ENCODE results near the gene METTL13.
"Not testable (repeated sequence)": the region's sequence is repeated elsewhere in the genome, so short reads cannot be mapped to it uniquely, and the experiment has no call there.

Gene METTL13

DNA sequence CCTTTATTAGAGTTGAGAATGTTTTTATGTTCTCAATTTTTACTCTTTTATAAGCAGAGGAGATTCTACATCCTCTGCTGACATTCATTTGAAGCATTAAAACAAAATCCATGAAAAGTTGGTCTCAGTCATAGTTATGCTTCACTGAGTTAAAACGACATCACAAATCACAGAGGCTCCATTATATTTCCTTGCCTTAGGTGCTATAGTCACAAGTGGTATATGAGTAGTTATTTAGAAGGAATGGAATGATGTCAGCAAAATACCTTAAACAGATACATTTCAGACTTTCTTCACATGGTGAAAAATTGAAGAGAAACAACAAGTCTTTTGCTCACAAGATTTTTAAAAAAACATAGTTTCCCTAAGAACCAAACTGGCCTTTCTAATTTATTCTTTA, 11.7 kb upstream of the METTL13 start:
- DNase-seq (ENCODE audit: low spot score): peak; percentile 85

- DNase-seq (ENCODE audit: low spot score): no peak
Observed at GRCh38 chr1:171772312-171772711, 9.1 kb upstream of the METTL13 start.

- no peak for DNase-seq (ENCODE audit: low spot score)
Observed at GRCh38 chr1:171780583-171781175, 781 bp upstream of the METTL13 start.

GRCh38 chr1:171783816-171784530, 2.5 kb downstream of the METTL13 start:
- no peak for DNase-seq (ENCODE audit: low spot score)

GRCh38 chr1:171784784-171785183, 3.3 kb downstream of the METTL13 start:
- no peak for DNase-seq (ENCODE audit: low spot score)

- no peak for DNase-seq (ENCODE audit: low spot score)
Observed at GRCh38 chr1:171785766-171786165, 4.3 kb downstream of the METTL13 start.

- DNase-seq (ENCODE audit: low spot score): no peak
Observed at GRCh38 chr1:171786534-171786933, 5.1 kb downstream of the METTL13 start.

- DNase-seq (ENCODE audit: low spot score): no peak
Observed at GRCh38 chr1:171787686-171788480, 6.4 kb downstream of the METTL13 start.

GRCh38 chr1:171788696-171789095, 7.2 kb downstream of the METTL13 start:
- no peak for DNase-seq (ENCODE audit: low spot score)

DNA sequence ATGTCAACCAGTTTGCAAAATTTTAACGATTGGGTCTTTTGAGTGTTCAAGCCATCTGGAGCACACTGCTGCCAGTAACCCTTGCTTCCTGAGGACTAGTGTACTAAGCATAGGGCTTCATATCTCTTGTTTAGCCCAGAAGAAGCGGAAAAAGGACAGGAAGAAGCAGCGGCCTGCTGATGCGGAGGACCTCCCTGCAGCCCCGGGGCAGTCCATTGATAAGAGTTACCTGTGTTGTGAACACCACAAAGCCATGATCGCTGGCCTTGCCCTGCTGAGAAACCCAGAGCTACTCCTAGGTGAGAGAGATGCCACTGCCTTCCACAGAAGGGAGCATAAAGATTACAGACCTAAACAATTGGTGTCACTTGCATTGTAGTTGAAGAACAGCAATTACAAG, 8.9 kb downstream of the METTL13 start:
- DNase-seq (ENCODE audit: low spot score): no peak

- no peak for DNase-seq (ENCODE audit: low spot score)
Observed at GRCh38 chr1:171792656-171793369, 11.4 kb downstream of the METTL13 start.

- no peak for DNase-seq (ENCODE audit: low spot score)
Observed at GRCh38 chr1:171793636-171794035, 12.2 kb downstream of the METTL13 start.

DNA sequence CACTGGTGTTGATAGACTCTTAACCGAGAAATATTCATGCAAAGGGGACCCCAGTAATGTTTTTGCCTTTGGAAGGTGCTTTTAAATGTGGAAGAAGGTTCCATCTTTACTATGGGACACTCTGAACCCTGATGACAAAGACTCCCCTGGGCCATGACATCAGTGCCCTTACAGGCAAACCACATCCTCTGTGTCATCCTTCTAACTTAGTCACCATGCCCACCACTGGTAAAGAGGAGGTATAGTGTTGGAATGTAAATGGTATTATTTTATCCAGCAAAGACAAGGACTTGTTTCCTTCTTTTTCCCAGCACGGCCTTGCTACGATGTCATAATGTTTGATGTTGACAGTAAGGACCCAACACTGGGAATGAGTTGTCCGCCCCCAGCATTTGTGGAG, 12.6 kb downstream of the METTL13 start:
- peak; percentile 60 for DNase-seq (ENCODE audit: low spot score)

GRCh38 chr1:171796592-171796991, 15.1 kb downstream of the METTL13 start:
- no peak for DNase-seq (ENCODE audit: low spot score)

DNA sequence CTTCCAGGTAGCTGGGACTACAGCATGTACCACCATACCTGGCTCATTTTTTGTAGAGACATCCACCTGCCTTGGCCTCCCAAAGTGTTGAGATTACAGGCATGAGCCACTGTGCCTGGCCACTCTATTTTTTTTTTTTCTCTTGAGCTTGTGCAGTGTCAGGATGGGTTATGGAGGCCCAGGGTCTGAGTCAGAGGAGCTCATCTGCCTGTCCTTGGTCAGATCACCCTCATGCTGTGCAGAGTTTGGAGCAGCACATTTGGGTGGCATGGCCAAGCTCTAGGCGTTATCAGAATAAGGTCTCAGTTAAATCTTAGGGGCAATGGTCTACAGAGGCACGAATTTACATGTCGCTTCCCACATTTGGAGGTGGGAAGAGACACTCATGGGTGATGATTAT, 16.9 kb downstream of the METTL13 start:
- DNase-seq (ENCODE audit: low spot score): no peak

GRCh38 chr1:171798765-171799164, 17.3 kb downstream of the METTL13 start:
- no peak for DNase-seq (ENCODE audit: low spot score)

DNA sequence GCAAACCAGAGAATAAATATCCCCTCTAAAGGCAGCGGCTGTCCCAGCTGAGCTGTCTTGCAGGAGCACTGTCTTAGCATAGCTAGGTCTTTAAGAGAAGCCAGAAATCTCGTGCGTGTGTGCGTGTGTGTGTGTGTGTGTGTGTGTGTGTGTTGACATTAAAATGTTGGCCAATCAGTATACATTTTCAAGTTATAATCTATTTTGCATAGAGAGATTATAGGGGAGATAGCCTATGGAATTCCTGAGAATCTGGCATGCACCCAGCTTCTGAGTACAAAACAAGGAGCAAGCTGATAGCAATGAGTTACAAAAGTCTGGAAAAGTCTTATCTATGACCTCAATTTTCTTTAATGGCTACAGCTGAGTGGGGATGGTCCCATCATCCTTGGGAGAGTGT, 17.7 kb downstream of the METTL13 start:
- DNase-seq (ENCODE audit: low spot score): no peak

DNA sequence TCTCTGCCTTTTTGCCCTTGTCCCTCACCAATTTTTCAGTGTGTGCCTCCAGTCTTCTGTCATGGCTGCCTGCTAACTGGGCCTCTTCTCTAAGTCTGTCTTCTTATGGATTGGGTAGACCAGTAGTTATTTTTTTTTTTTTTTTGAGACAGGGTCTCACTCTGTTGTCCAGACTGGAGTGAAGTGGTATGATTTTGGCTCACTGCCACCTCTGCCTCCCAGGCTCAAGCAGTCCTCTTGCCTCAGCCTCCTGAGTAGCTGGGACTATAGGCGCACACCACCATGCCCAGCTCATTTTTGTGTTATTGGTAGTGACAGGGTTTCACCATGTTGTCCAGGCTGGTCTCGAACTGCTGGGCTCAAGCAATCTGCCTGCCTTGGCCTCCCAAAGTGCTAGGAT, 18.2 kb downstream of the METTL13 start:
- not testable (repeated sequence) for DNase-seq (ENCODE audit: low spot score)

GRCh38 chr1:171800342-171800741, 18.9 kb downstream of the METTL13 start:
- no peak for DNase-seq (ENCODE audit: low spot score)

GRCh38 chr1:171800851-171801250, 19.4 kb downstream of the METTL13 start:
- DNase-seq (ENCODE audit: low spot score): no peak

DNA sequence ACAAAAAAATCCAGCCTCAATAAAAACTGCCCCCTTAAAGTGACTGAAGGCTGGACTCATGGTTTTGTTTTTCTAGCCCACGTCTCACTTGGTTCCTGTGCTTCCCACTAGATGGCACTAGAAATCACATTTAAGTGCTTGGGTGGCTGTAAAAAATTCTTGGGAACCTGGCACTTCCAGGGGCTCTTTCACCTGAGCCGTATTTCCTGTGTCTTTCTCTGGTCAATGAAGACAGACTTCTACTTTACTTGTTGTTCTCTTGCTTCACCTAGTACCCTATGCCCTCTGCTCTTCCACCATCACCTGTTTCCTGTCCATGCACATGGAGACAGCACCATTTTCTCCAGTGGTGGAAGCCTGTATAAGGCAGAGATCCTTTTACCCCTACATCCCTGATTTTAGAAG, 20.0 kb downstream of the METTL13 start:
- peak; percentile 56 for DNase-seq (ENCODE audit: low spot score)

DNA sequence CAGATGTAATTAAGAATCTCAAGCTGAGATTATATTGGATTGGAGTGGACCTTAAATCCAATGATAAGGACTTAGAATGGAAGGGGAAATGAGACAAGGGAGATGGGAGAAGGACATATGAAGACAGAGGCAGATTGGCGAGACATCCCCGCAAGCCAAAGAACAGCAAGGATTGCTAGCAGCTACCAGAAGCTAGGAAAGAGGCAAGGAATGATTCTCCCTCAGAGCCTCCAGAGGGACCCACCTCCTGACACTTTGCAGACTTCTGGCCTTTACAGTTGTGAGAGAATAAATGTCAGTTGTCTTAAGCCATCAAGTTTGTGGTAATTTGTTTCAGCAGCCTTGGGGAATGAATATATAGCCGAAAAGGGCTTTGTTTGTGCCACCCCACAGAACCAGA, 20.7 kb downstream of the METTL13 start:
- no peak for DNase-seq (ENCODE audit: low spot score)

DNA sequence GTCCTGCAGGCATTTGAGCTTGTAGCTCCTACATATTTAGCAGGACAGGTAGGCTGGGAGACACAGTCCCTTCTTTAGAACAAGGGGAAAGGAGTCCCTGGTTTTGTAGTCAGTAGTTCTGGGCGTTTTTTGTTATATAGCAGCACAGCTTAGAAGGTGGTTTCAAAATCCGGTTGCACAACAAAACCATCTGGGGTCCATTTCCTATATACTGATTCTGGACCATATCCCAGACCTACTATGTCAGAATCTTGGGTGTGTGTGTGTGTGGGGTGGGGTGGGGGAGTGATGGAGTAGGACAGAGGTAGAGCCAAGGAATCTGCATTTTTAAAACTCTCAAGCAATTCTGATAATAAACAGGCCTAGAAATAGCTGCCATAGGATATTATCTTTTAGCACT, 21.6 kb downstream of the METTL13 start:
- no peak for DNase-seq (ENCODE audit: low spot score)

Data from COLO829 (cell line).